K562 (cell line): Measurements from ENCODE around the gene PACS2. TPM values are rescaled to one million over a fixed set of nuclear protein-coding genes. Genes with fewer than 3 reads are reported as not detected.

Experiments used
- E2F8 ChIP-seq: fragments of 450-650 bp; IDR thresholded peaks from 2 replicates; pipeline ENCODE4 v1.7.1; 2018; ENCODE audit warnings: mild to moderate bottlenecking, low read depth; ENCODE audit not compliant: partially characterized antibody
- GABPB2 ChIP-seq: fragments of 250-450 bp; sonication (Bioruptor Pico); conservative IDR thresholded peaks from 2 replicates; pipeline ENCODE4 v1.5.1; 2021; ENCODE audit warnings: mild to moderate bottlenecking
- SIX5 ChIP-seq, 2 experiments: IDR thresholded peaks; 2 replicates each; pipeline ENCODE4 v1.6.1; 2011; ENCODE audit warnings: low read length in 2 of 2, borderline replicate concordance in 1 of 2, low read depth in 1 of 2, mild to moderate bottlenecking in 1 of 2, moderate library complexity in 1 of 2; ENCODE audit not compliant: insufficient read depth in 1 of 2
- ZNF12 ChIP-seq: sonication (generic); formaldehyde crosslinking; IDR thresholded peaks from 2 replicates; pipeline ENCODE4 v1.4.0; 2020; ENCODE audit warnings: mild to moderate bottlenecking, missing genetic modification reagents
- ZNF586 ChIP-seq: fragments of 450-650 bp; formaldehyde crosslinking; conservative IDR thresholded peaks from 2 replicates; pipeline ENCODE4 v1.4.0; 2020; ENCODE audit warnings: mild to moderate bottlenecking, moderate library complexity
- polyA plus RNA-seq, 8 experiments: library from polyadenylated mRNA; depleted of rRNA in 4 of 8; stranded (reverse) in 5 of 8; unstranded in 3 of 8; fragments of >200 nt; fragmentation: Nextera tagmentation in 2 of 8; fragmentation: Illumina TruSeq in 1 of 8; extraction: Ambion mirVana in 2 of 8; extraction: Trizol in 1 of 8; gene quantifications; 2 replicates each; pipeline versions ENCODE4 v1.2.1 to v1.2.3, GENCODE V29; 2011 to 2014; ENCODE audit warnings: inconsistent platforms in 1 of 8, missing spikeins in 1 of 8
- total RNA-seq, 7 experiments: library from RNA; depleted of rRNA in 6 of 7; stranded (reverse); fragments of >200 nt in 6 of 7; fragmentation: Illumina TruSeq in 2 of 7; extraction: Trizol in 2 of 7; gene quantifications; 2 replicates each; pipeline versions ENCODE4 v1.2.1 to v1.2.3, GENCODE V29; 2011 to 2021; ENCODE audit warnings: low replicate concordance in 1 of 7
- TF ChIP-seq, protein P1 (sequence below), 2 experiments: fragments of 450-650 bp; formaldehyde crosslinking in 1 of 2; IDR thresholded peaks; 2 replicates each; pipeline versions ENCODE4 v1.4.0 to v1.6.1; 2014 to 2020; ENCODE audit warnings: mild to moderate bottlenecking in 2 of 2, borderline replicate concordance in 1 of 2, low read depth in 1 of 2
- TF ChIP-seq, protein P2 (sequence below): fragments of 250-450 bp; sonication (Bioruptor Pico); IDR thresholded peaks from 2 replicates; pipeline ENCODE4 v1.4.0; 2020; ENCODE audit warnings: mild to moderate bottlenecking, moderate library complexity
- TF ChIP-seq, protein P3 (sequence below): fragments of 250-450 bp; sonication (Bioruptor Pico); IDR thresholded peaks from 2 replicates; pipeline ENCODE4 v1.4.0; 2020; ENCODE audit warnings: mild to moderate bottlenecking

The PACS2 gene
- total and polyA plus RNA-seq, 9 of the 15 experiments (the other 6 are each of a cell fraction or from before 2014, with no cell fraction given): 0.11 to 20.8 (median 9.9) TPM

DNA sequence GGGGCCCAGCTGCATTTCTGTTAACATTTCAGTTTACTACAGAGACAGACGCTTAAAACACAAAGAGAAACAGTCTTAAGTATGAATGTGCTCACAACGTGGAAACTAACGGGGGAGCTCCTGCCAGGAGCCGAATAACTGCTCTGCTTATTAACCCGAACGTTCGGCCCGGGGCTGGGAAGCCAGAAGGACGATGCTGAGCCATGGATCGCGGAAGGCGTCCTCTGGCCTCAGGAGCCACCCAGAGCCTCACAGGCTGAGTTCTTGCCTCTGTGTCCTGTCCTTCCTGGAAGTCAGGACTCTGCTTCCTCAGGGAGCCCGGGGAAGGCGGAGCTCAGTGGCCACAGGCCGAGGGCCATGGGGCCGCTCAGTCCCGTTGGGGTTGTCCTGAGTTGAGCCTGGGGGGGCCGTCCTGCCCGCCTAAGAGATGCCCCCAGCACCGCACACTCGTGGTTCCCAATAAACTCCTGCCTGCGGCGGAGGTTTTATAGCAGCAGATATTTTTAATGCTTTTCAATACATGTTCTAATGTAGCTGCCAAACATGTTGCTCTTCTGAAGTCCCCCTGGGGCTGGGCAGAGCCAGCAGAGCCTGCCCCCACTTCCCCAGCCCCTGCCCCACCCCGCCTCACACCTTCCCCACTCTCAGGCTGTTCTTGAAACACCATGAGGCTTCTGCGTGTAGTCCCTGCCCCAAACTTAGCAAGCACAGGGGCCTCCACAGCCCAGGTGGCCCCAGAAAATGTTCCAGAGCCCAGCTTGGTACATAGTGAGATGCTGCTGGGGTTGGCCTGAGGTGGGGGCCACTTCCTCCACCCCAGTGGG, 80.4 kb downstream of the PACS2 start (continued):
- TF ChIP-seq, protein P1, sequence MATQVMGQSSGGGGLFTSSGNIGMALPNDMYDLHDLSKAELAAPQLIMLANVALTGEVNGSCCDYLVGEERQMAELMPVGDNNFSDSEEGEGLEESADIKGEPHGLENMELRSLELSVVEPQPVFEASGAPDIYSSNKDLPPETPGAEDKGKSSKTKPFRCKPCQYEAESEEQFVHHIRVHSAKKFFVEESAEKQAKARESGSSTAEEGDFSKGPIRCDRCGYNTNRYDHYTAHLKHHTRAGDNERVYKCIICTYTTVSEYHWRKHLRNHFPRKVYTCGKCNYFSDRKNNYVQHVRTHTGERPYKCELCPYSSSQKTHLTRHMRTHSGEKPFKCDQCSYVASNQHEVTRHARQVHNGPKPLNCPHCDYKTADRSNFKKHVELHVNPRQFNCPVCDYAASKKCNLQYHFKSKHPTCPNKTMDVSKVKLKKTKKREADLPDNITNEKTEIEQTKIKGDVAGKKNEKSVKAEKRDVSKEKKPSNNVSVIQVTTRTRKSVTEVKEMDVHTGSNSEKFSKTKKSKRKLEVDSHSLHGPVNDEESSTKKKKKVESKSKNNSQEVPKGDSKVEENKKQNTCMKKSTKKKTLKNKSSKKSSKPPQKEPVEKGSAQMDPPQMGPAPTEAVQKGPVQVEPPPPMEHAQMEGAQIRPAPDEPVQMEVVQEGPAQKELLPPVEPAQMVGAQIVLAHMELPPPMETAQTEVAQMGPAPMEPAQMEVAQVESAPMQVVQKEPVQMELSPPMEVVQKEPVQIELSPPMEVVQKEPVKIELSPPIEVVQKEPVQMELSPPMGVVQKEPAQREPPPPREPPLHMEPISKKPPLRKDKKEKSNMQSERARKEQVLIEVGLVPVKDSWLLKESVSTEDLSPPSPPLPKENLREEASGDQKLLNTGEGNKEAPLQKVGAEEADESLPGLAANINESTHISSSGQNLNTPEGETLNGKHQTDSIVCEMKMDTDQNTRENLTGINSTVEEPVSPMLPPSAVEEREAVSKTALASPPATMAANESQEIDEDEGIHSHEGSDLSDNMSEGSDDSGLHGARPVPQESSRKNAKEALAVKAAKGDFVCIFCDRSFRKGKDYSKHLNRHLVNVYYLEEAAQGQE (IDR thresholded peaks at IDR 0.05; ENCODE audit: borderline replicate concordance): no peak
- TF ChIP-seq, protein P1 (CRISPR knock-in tag; IDR thresholded peaks at IDR 0.05; ENCODE audit: low read depth): no peak
- TF ChIP-seq, protein P2, sequence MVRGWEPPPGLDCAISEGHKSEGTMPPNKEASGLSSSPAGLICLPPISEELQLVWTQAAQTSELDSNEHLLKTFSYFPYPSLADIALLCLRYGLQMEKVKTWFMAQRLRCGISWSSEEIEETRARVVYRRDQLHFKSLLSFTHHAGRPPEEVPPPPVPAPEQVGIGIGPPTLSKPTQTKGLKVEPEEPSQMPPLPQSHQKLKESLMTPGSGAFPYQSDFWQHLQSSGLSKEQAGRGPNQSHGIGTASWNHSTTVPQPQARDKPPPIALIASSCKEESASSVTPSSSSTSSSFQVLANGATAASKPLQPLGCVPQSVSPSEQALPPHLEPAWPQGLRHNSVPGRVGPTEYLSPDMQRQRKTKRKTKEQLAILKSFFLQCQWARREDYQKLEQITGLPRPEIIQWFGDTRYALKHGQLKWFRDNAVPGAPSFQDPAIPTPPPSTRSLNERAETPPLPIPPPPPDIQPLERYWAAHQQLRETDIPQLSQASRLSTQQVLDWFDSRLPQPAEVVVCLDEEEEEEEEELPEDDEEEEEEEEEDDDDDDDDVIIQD: no peak
- TF ChIP-seq E2F8 (no peak), ZNF586 (no peak), ZNF12 (CRISPR knock-in tag) (no peak), SIX5 (IDR thresholded peaks at IDR 0.05; ENCODE audit: borderline replicate concordance in 1 of 2, insufficient read depth in 1 of 2, low read depth in 1 of 2, low read length in 2 of 2) (no peak), GABPB2 (CRISPR knock-in tag) (no peak)
- TF ChIP-seq, protein P3, sequence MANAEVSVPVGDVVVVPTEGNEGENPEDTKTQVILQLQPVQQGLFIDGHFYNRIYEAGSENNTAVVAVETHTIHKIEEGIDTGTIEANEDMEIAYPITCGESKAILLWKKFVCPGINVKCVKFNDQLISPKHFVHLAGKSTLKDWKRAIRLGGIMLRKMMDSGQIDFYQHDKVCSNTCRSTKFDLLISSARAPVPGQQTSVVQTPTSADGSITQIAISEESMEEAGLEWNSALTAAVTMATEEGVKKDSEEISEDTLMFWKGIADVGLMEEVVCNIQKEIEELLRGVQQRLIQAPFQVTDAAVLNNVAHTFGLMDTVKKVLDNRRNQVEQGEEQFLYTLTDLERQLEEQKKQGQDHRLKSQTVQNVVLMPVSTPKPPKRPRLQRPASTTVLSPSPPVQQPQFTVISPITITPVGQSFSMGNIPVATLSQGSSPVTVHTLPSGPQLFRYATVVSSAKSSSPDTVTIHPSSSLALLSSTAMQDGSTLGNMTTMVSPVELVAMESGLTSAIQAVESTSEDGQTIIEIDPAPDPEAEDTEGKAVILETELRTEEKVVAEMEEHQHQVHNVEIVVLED (CRISPR knock-in tag): no peak
- TF ChIP-seq, all 486 proteins: peak for 0
